GM23338 (cell line): ENCODE data around the gene NTNG2.

Experiments
- EZH2phosphoT487 ChIP-seq: fragments of 200-600 bp; sonication (generic); IDR thresholded peaks from one replicate; pipeline ENCODE4 v1.8.1; 2018; ENCODE audit warnings: antibody characterized with exemption; ENCODE audit not compliant: unreplicated experiment
- TF ChIP-seq, protein P1 (sequence below): IDR thresholded peaks from 2 replicates; pipeline ENCODE4 v1.6.1; 2016; ENCODE audit warnings: antibody characterized with exemption
- TF ChIP-seq, protein P2 (sequence below), 2 experiments: fragments of 200-600 bp in 1 of 2; sonication (generic) in 1 of 2; conservative IDR thresholded peaks; 2 replicates each; pipeline versions ENCODE4 v1.5.1 to v1.6.1; 2016 to 2017; ENCODE audit warnings: antibody characterized with exemption in 2 of 2, low read depth in 2 of 2, mild to moderate bottlenecking in 2 of 2, moderate library complexity in 1 of 2

DNA sequence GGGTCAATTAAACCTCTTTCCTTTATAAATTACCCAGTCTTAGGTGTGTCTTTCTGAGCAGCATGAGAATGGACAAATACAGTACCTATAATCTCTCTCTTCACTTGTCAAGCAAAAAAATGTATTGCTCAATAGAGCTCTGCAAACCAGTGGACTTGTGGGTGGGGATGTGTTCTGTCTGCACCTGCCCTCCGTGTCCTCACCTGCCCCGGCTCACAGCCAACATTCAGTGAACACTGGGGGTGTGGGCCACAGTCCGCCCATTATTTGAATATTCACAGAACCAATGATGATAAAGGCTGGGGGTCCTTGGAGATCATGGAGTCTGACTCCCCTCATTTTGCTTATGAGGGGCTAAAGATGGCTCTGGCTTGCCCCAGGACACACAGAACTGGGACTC lies 45.3 kb upstream of the NTNG2 start:
- TF ChIP-seq, protein P1, sequence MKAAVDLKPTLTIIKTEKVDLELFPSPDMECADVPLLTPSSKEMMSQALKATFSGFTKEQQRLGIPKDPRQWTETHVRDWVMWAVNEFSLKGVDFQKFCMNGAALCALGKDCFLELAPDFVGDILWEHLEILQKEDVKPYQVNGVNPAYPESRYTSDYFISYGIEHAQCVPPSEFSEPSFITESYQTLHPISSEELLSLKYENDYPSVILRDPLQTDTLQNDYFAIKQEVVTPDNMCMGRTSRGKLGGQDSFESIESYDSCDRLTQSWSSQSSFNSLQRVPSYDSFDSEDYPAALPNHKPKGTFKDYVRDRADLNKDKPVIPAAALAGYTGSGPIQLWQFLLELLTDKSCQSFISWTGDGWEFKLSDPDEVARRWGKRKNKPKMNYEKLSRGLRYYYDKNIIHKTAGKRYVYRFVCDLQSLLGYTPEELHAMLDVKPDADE = no peak
- TF ChIP-seq, protein P2, sequence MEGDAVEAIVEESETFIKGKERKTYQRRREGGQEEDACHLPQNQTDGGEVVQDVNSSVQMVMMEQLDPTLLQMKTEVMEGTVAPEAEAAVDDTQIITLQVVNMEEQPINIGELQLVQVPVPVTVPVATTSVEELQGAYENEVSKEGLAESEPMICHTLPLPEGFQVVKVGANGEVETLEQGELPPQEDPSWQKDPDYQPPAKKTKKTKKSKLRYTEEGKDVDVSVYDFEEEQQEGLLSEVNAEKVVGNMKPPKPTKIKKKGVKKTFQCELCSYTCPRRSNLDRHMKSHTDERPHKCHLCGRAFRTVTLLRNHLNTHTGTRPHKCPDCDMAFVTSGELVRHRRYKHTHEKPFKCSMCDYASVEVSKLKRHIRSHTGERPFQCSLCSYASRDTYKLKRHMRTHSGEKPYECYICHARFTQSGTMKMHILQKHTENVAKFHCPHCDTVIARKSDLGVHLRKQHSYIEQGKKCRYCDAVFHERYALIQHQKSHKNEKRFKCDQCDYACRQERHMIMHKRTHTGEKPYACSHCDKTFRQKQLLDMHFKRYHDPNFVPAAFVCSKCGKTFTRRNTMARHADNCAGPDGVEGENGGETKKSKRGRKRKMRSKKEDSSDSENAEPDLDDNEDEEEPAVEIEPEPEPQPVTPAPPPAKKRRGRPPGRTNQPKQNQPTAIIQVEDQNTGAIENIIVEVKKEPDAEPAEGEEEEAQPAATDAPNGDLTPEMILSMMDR (conservative IDR thresholded peaks at IDR 0.05; ENCODE audit: low read depth in 2 of 2) = no peak
- no peak for TF ChIP-seq EZH2phosphoT487
